Pancreas (tissue), 10 donors: ENCODE measurements around the gene LCP1. TPM values are rescaled to one million over a fixed set of nuclear protein-coding genes. Genes with fewer than 3 reads are reported as not detected.
"Not testable (repeated sequence)": the region's sequence is repeated elsewhere in the genome, so short reads cannot be mapped to it uniquely, and the experiment has no call there.

Source experiments
- ATAC-seq, 4 donors: fragments of 200-7000 bp; cut with Tn5 transposase; one replicate each; pipeline versions ENCODE4 v1.8.0 to v1.9.1; 2020; ENCODE audit warnings: mild to moderate bottlenecking in 4 of 4, moderate library complexity in 4 of 4
- DNase-seq, 6 donors: peaks; one replicate each; pipeline ENCODE4 v3.0.0-alpha.2; 2020
- FAIRE-seq: peaks from 2 replicates; lab custom pipeline; 2012; peaks lifted over from hg19 to GRCh38; lab: Jason Lieb, UNC
- H3K27ac ChIP-seq, 4 donors: fragments of 200-600 bp; sonication (generic); 1 replicate in 3 of 4; 2 replicates in 1 of 4; pipeline versions ENCODE4 v1.5.0 to v1.8.0; 2020
- H3K27me3 ChIP-seq, 4 donors: fragments of 200-600 bp; one replicate each; pipeline ENCODE4 v1.8.0; 2021
- H3K36me3 ChIP-seq, 3 donors: fragments of 200-600 bp; sonication (generic) in 1 of 3; one replicate each; pipeline versions ENCODE4 v1.5.0 to v1.8.0; 2020 to 2021
- H3K4me1 ChIP-seq, 3 donors: fragments of 200-600 bp; one replicate each; pipeline ENCODE4 v1.8.0; 2021
- H3K4me3 ChIP-seq, 4 donors: fragments of 200-600 bp; sonication (generic) in 2 of 4; one replicate each; pipeline versions ENCODE4 v1.5.0 to v1.8.0; 2020 to 2021
- H3K9me3 ChIP-seq, 4 donors: fragments of 200-600 bp; one replicate each; pipeline ENCODE4 v1.8.0; 2021
- CTCF ChIP-seq, 4 donors: fragments of 200-600 bp; sonication (generic) in 3 of 4; IDR thresholded peaks; one replicate each; pipeline versions ENCODE4 v1.5.0 to v1.8.0; 2021; ENCODE audit warnings: antibody characterized with exemption in 4 of 4
- WGBS, 2 donors: extraction: QIAGEN DNeasy Blood & Tissue Kit; methylation state at CpG; one replicate each; pipeline ENCODE4 v1.1.7; 2013; 5-methylcytosine and 5-hydroxymethylcytosine counted together
- intact Hi-C, 3 donors: fragments of 100-400 bp; cut with DNase I; formaldehyde crosslinking; loops; one replicate each; pipeline versions ENCODE4 v1.11.1 to v1.14.2; 2022
- polyA plus RNA-seq, 2 donors: library from polyadenylated mRNA; stranded (reverse); fragments of 200-250 nt; gene quantifications; one replicate each; pipeline ENCODE4 v1.2.3, GENCODE V29; 2013
- total RNA-seq, 6 donors: library from RNA; stranded (reverse); fragmentation: NEBNext Ultra II Directional in 4 of 6; extraction: Animal tissue kit (Norgen Biotek cat#: 25700) in 4 of 6; gene quantifications; one replicate each; pipeline versions ENCODE4 v1.2.1 to v1.2.4, GENCODE V29; 2021 to 2023
- donor health status: healthy with polysubstance abuse.
- donor health status: DM: no; HTN: no; CAD: no; lungs with moderate emphysema.
- donor health status: DM: no; HTN: no; CAD: no.
- donor health status: control.
- donor health status: control.
- donor health status: Bipolar disorder and iron deficiency.
- donor health status: DM: yes; HTN: yes; CAD: no.
- donor health status: DM: no; HTN: no; CAD: no.
- donor health status: DM: no; HTN: no; CAD: no.
- donor health status: DM: yes; HTN: yes; CAD: no.

Gene LCP1
- total RNA-seq (10 to 100 TPM in 3 of 6 donors, 1 to 10 TPM in 3; 2.0 to 38.3 (median 11.1) TPM), polyA plus RNA-seq (1 to 10 TPM; 3.5 to 3.7 TPM)

- no peaks in the 10 kb centered on the region for H3K9me3 ChIP-seq
- H3K4me1 ChIP-seq, result no peaks in the 10 kb centered on the region
- FAIRE-seq (no peak), ATAC-seq (peak in 3 of 4 donors; percentile 51 to 59 (median 59)), DNase-seq (no peak)
- H3K4me3 ChIP-seq, result peak within 1 kb of the TSS in 1 of 4 donors; percentile 13
- peak within 1 kb of the TSS in 2 of 4 donors; percentile 6 to 48 for H3K27ac ChIP-seq
- no peaks in the 10 kb centered on the region for H3K27me3 ChIP-seq
- no peaks in the 10 kb centered on the region for H3K36me3 ChIP-seq
- intact Hi-C loops, result no loop called here
- 76 to 82% methylated on average over 8 of the region's 8 CpGs for WGBS, 2 donors
- no peak for TF ChIP-seq CTCF (IDR thresholded peaks at IDR 0.05)
These were observed at the start of gene LCP1 for GRCh38 chr13:46181840-46182490. Gene LCP1, minus strand, starts transcription at chr13:46182177. Its CDS starts 22,515 bp downstream, at chr13:46159662.

GRCh38 chr13:46229251-46229650, 47.3 kb upstream of the LCP1 start:
- no peaks in the 10 kb centered on the region for H3K27me3 ChIP-seq
- TF ChIP-seq CTCF (IDR thresholded peaks at IDR 0.05), result no peak
- H3K4me1 ChIP-seq, result no peaks in the 10 kb centered on the region
- no peaks in the 10 kb centered on the region for H3K9me3 ChIP-seq
- intact Hi-C loops, result no loop called here
- FAIRE-seq, result no peak
- ATAC-seq, result no peak
- H3K36me3 ChIP-seq, result no peaks in the 10 kb centered on the region
- DNase-seq, result no peak
- 84 to 93% methylated on average over 2 of the region's 2 CpGs for WGBS, 2 donors
- H3K27ac ChIP-seq, result no peak overlapping the region
- no peak overlapping the region for H3K4me3 ChIP-seq

- not testable (repeated sequence) for FAIRE-seq
These were observed 38.3 kb upstream of the LCP1 start for GRCh38 chr13:46220234-46220633.

GRCh38 chr13:46214741-46215140, 32.8 kb upstream of the LCP1 start:
- H3K9me3 ChIP-seq, FAIRE-seq, intact Hi-C loops, ATAC-seq, H3K36me3 ChIP-seq, H3K27me3 ChIP-seq, H3K4me1 ChIP-seq, DNase-seq, H3K27ac ChIP-seq, H3K4me3 ChIP-seq: not testable (repeated sequence)
- WGBS, 2 donors, result 70 to 75% methylated on average over 1 of the region's 1 CpG

More at GRCh38 chr13:46220234-46220633, 38.3 kb upstream of the LCP1 start:
- H3K4me3 ChIP-seq, H3K4me1 ChIP-seq, H3K27me3 ChIP-seq, intact Hi-C loops, H3K27ac ChIP-seq, H3K9me3 ChIP-seq, DNase-seq, ATAC-seq, H3K36me3 ChIP-seq: not testable (repeated sequence)
- WGBS, 2 donors, result 4 to 14% methylated on average over 2 of the region's 2 CpGs

GRCh38 chr13:46213242-46213641, 31.3 kb upstream of the LCP1 start:
- Histone ChIP-seq H3K9me3 (no peaks in the 10 kb centered on the region), H3K4me1 (no peaks in the 10 kb centered on the region), H3K27me3 (no peaks in the 10 kb centered on the region), H3K27ac (no peak overlapping the region), H3K4me3 (no peak overlapping the region), H3K36me3 (no peaks in the 10 kb centered on the region)
- TF ChIP-seq CTCF (IDR thresholded peaks at IDR 0.05), result no peak
- no peak for ATAC-seq
- intact Hi-C loops, result no loop called here
- FAIRE-seq, result no peak
- WGBS, 2 donors, result 90 to 97% methylated on average over 3 of the region's 3 CpGs
- no peak for DNase-seq
